ENCODE measurements around the gene CYB5D1.
A peak's percentile ranks its signal among the peaks of the same experiment; 100 is the strongest.

The CYB5D1 gene

GRCh38 chr17:7844292-7845154 lies 13.3 kb upstream of the CYB5D1 start:
- intact Hi-C loops (cut with micrococcal nuclease), result loop anchor here (5.0 to 10.0 kb wide), 2 partner anchors 262 to 310 kb away; partner anchors contain the start of genes MPDU1 and PER1
- Mint-ChIP-seq H3K27ac (peak overlapping the region; percentile 98), H3K27me3 (no peaks in the 10 kb centered on the region), H3K4me1 (ENCODE audit: low read depth) (peaks cover 64% of the 10 kb centered on the region), H3K4me3 (peak overlapping the region; percentile 93), H3K9me3 (no peaks in the 10 kb centered on the region), H3K36me3 (ENCODE audit: low read depth) (peaks cover 47% of the 10 kb centered on the region)

DNA sequence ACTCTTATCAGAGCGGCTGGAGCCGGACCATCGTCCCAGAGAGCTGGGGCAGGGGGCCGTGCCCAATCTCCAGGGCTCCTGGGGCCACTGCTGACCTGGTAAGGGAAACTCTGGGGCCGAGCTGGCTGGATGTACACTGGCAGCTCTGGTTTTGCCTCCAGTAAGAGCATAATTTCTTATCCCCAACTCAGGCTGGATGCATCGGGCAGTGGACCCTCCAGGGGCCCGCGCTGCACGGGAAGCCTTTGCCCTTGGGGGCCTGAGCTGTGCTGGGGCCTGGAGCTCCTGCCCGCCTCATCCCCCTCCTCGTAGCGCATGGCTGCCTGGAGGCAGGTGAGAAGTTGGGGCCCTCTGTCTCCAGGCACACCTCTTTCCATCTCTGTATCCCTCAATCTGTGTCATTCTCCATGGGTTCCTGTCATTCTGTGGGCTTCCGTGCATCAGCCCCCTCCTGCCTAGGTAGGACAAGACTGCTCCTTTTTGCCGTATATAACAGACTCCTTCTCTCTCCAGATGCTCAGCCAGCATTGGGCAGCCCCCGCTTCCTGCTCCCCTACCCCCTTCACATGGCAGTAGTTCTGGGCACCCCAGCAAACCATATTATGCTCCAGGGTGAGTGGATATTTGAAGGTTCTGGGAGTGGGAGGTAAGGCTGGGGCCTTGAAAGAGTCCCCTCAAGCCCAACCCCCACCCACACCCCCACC lies 12.3 kb upstream of the CYB5D1 start:
- Mint-ChIP-seq H3K9me3 (no peaks in the 10 kb centered on the region), H3K36me3 (ENCODE audit: low read depth) (peaks cover 39% of the 10 kb centered on the region), H3K4me3 (peak overlapping the region; percentile 93), H3K27me3 (no peaks in the 10 kb centered on the region), H3K4me1 (ENCODE audit: low read depth) (peaks cover 65% of the 10 kb centered on the region), H3K27ac (peak overlapping the region; percentile 98)
- intact Hi-C loops (cut with micrococcal nuclease), result loop anchor here (10.0 kb wide), 1 partner anchor 309 kb away; the partner anchor contains the start of gene PER1

GRCh38 chr17:7846063-7846735 lies 11.6 kb upstream of the CYB5D1 start:
- Mint-ChIP-seq H3K36me3 (ENCODE audit: low read depth) (peaks cover 33% of the 10 kb centered on the region), H3K4me3 (peak overlapping the region; percentile 93), H3K27ac (peak overlapping the region; percentile 98), H3K9me3 (no peaks in the 10 kb centered on the region), H3K27me3 (no peaks in the 10 kb centered on the region), H3K4me1 (ENCODE audit: low read depth) (peaks cover 65% of the 10 kb centered on the region)
- intact Hi-C loops (cut with micrococcal nuclease), result loop anchor here (10.0 kb wide), 1 partner anchor 309 kb away; the partner anchor contains the start of gene PER1

DNA sequence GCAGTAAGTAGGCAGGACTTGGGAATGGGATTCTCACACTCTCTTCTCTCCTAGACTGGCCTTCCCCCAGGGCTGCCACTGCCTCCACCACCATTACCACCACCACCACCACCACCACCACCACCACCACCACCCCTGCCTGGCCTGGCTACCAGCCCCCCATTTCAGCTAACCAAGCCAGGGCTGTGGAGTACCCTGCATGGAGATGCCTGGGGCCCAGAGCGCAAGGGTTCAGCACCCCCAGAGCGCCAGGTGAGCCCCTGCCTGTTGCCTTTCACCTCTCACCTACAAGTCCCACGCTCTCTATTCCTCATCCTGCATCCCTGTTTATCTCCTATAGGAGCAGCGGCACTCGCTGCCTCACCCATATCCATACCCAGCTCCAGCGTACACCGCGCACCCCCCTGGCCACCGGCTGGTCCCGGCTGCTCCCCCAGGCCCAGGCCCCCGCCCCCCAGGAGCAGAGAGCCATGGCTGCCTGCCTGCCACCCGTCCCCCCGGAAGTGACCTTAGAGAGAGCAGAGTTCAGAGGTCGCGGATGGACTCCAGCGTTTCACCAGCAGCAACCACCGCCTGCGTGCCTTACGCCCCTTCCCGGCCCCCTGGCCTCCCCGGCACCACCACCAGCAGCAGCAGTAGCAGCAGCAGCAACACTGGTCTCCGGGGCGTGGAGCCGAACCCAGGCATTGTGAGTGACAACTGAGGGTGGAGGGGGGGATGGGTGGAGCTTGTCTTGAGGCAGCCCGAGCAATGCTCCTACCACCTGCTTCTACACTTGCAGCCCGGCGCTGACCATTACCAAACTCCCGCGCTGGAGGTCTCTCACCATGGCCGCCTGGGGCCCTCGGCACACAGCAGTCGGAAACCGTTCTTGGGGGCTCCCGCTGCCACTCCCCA lies 10.8 kb upstream of the CYB5D1 start:
- H3K27ac Mint-ChIP-seq, result peak overlapping the region; percentile 98
- H3K9me3 Mint-ChIP-seq, result no peaks in the 10 kb centered on the region
- H3K4me1 Mint-ChIP-seq (ENCODE audit: low read depth), result peaks cover 69% of the 10 kb centered on the region
- H3K27me3 Mint-ChIP-seq, result no peaks in the 10 kb centered on the region
- intact Hi-C loops (cut with micrococcal nuclease), result loop anchor here (10.0 kb wide), 1 partner anchor 308 kb away; the partner anchor contains the start of gene PER1
- no peak overlapping the region for H3K4me3 Mint-ChIP-seq
- H3K36me3 Mint-ChIP-seq (ENCODE audit: low read depth), result peaks cover 25% of the 10 kb centered on the region

DNA sequence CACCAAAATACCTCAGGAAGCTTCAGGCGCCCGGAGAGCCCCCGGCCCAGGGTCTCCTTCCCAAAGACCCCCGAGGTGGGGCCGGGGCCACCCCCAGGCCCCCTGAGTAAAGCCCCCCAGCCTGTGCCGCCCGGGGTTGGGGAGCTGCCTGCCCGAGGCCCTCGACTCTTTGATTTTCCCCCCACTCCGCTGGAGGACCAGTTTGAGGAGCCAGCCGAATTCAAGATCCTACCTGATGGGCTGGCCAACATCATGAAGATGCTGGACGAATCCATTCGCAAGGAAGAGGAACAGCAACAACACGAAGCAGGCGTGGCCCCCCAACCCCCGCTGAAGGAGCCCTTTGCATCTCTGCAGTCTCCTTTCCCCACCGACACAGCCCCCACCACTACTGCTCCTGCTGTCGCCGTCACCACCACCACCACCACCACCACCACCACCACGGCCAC lies 9.6 kb upstream of the CYB5D1 start:
- Mint-ChIP-seq H3K36me3 (ENCODE audit: low read depth) (peaks cover 14% of the 10 kb centered on the region), H3K9me3 (no peaks in the 10 kb centered on the region), H3K27me3 (no peaks in the 10 kb centered on the region), H3K27ac (peak overlapping the region; percentile 27), H3K4me1 (ENCODE audit: low read depth) (peaks cover 69% of the 10 kb centered on the region), H3K4me3 (no peak overlapping the region)
- intact Hi-C loops (cut with micrococcal nuclease), result loop anchor here (10.0 kb wide), 1 partner anchor 307 kb away; the partner anchor contains the start of gene PER1

GRCh38 chr17:7848739-7849129 lies 9.1 kb upstream of the CYB5D1 start:
- Mint-ChIP-seq H3K27ac (no peak overlapping the region), H3K27me3 (no peaks in the 10 kb centered on the region), H3K4me1 (ENCODE audit: low read depth) (peaks cover 69% of the 10 kb centered on the region), H3K4me3 (no peak overlapping the region), H3K36me3 (ENCODE audit: low read depth) (peaks cover 9% of the 10 kb centered on the region), H3K9me3 (no peaks in the 10 kb centered on the region)
- intact Hi-C loops (cut with micrococcal nuclease), result loop anchor here (10.0 kb wide), 1 partner anchor 306 kb away; the partner anchor contains the start of gene PER1

DNA sequence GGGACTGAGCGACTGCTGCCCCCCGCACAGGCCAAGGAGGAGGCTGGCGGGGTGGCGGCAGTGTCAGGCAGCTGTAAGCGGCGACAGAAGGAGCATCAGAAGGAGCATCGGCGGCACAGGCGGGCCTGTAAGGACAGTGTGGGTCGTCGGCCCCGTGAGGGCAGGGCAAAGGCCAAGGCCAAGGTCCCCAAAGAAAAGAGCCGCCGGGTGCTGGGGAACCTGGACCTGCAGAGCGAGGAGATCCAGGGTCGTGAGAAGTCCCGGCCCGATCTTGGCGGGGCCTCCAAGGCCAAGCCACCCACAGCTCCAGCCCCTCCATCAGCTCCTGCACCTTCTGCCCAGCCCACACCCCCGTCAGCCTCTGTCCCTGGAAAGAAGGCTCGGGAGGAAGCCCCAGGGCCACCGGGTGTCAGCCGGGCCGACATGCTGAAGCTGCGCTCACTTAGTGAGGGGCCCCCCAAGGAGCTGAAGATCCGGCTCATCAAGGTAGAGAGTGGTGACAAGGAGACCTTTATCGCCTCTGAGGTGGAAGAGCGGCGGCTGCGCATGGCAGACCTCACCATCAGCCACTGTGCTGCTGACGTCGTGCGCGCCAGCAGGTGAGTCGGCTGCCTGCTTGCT lies 8.6 kb upstream of the CYB5D1 start:
- intact Hi-C loops (cut with micrococcal nuclease), result loop anchor here (10.0 kb wide), 1 partner anchor 306 kb away; the partner anchor contains the start of gene PER1
- Mint-ChIP-seq H3K27me3 (no peaks in the 10 kb centered on the region), H3K4me3 (no peak overlapping the region), H3K36me3 (ENCODE audit: low read depth) (peaks cover 4% of the 10 kb centered on the region), H3K9me3 (no peaks in the 10 kb centered on the region), H3K4me1 (ENCODE audit: low read depth) (peaks cover 69% of the 10 kb centered on the region), H3K27ac (no peak overlapping the region)

DNA sequence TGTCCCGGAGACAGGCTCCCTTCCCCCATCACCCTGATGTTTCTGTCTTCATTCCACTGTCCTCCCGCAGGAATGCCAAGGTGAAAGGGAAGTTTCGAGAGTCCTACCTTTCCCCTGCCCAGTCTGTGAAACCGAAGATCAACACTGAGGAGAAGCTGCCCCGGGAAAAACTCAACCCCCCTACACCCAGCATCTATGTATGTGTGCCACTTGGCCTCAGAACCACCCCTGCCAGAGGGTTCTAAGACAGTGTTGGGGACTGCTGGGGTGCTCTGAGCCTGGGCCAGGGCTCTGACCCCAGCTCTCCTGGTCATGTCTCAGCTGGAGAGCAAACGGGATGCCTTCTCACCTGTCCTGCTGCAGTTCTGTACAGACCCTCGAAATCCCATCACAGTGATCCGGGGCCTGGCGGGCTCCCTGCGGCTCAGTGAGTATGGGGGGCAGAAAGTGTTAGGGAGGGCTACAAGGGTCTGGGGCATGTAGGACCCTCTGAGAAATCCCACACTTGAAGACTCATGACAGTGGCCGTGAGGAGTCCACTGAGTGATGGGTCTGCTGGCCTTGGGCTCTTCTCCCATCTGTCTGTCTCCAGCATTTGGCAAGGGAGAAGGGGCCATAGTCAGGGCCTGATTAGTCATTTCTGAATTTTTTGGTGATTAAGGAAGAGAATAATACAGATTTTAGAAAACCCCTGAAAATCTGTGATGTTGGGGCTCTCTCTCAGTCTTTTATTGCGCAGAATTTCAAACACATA lies 7.9 kb upstream of the CYB5D1 start:
- H3K4me3 Mint-ChIP-seq, result no peak overlapping the region
- H3K4me1 Mint-ChIP-seq (ENCODE audit: low read depth), result peaks cover 69% of the 10 kb centered on the region
- H3K9me3 Mint-ChIP-seq, result no peaks in the 10 kb centered on the region
- no peaks in the 10 kb centered on the region for H3K36me3 Mint-ChIP-seq (ENCODE audit: low read depth)
- no peak overlapping the region for H3K27ac Mint-ChIP-seq
- no peaks in the 10 kb centered on the region for H3K27me3 Mint-ChIP-seq
- intact Hi-C loops (cut with micrococcal nuclease), result loop anchor here (2.0 to 10.0 kb wide), 3 partner anchors 15 to 305 kb away; partner anchors contain the start of genes KDM6B and PER1

DNA sequence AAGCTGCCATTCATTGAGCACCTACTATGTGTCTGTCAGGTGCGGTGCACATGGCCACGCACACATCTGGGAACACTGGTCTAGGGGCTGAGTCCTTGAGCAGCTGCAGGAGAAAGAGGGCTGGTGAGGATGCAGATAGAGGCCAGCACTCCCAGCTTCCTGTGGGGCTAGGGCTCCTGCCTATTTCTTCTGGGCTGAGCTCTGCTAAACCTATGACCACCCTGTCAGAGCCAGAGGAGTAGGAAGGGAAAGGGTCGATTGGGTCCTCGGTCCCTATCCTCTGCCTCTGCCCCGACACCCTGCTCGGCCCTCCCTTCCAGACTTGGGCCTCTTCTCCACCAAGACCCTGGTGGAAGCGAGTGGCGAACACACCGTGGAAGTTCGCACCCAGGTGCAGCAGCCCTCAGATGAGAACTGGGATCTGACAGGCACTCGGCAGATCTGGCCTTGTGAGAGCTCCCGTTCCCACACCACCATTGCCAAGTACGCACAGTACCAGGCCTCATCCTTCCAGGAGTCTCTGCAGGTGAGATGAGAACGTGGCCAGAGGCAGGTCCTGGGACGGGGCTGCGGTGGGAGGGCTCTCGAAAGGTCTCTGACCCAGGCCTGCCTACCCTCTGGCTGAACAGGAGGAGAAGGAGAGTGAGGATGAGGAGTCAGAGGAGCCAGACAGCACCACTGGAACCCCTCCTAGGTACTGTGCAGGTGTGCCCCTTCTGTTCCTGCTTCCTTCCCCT lies 6.9 kb upstream of the CYB5D1 start:
- Mint-ChIP-seq H3K27ac (peak overlapping the region; percentile 31), H3K4me1 (ENCODE audit: low read depth) (peaks cover 63% of the 10 kb centered on the region), H3K9me3 (no peaks in the 10 kb centered on the region), H3K4me3 (no peak overlapping the region), H3K27me3 (no peaks in the 10 kb centered on the region), H3K36me3 (ENCODE audit: low read depth) (no peaks in the 10 kb centered on the region)
- intact Hi-C loops (cut with micrococcal nuclease), result loop anchor here (1.0 to 5.0 kb wide), 3 partner anchors 16 to 104 kb away; partner anchors contain the start of gene KDM6B

- H3K4me3 Mint-ChIP-seq, result peak overlapping the region; percentile 20
- peaks cover 55% of the 10 kb centered on the region for H3K4me1 Mint-ChIP-seq (ENCODE audit: low read depth)
- no peaks in the 10 kb centered on the region for H3K36me3 Mint-ChIP-seq (ENCODE audit: low read depth)
- no peaks in the 10 kb centered on the region for H3K9me3 Mint-ChIP-seq
- no peaks in the 10 kb centered on the region for H3K27me3 Mint-ChIP-seq
- H3K27ac Mint-ChIP-seq, result peak overlapping the region; percentile 31
- intact Hi-C loops (cut with micrococcal nuclease), result loop anchor here (1.0 to 5.0 kb wide), 3 partner anchors 17 to 104 kb away; partner anchors contain the start of gene KDM6B
Observed at GRCh38 chr17:7851438-7852261, 6.2 kb upstream of the CYB5D1 start.

DNA sequence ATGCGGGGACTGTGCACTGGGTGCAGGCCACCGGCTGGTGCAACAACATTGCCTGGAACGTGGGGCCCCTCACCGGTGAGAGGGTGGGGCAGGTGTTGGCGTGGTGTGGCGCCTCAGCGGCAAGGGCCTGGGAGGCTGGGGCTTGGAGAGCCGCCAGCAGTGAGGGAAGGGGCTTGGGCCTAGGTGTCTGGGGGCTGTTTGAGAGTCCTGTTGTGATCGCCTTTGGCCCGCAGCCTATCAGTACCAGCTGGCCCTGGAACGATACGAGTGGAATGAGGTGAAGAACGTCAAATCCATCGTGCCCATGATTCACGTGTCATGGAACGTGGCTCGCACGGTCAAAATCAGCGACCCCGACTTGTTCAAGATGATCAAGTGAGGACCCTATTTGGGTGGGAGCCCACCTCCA lies 5.5 kb upstream of the CYB5D1 start:
- H3K36me3 Mint-ChIP-seq (ENCODE audit: low read depth), result no peaks in the 10 kb centered on the region

More for the DNA sequence above, 5.5 kb upstream of the CYB5D1 start:
- Mint-ChIP-seq H3K27me3 (no peaks in the 10 kb centered on the region), H3K4me1 (ENCODE audit: low read depth) (peaks cover 49% of the 10 kb centered on the region), H3K4me3 (no peak overlapping the region), H3K27ac (no peak overlapping the region), H3K9me3 (no peaks in the 10 kb centered on the region)
- intact Hi-C loops (cut with micrococcal nuclease), result loop anchor here (5.0 kb wide), 1 partner anchor 105 kb away; no protein-coding TSS in a partner anchor

All from dendritic cell treated with granulocyte-macrophage colony-stimulating factor and Interleukin-4, amounts not matched to agents 40 ng/mL and 50 ng/mL, for 4 days (primary cell).